Rectal smooth muscle tissue (tissue), 1 donor: Measurements from ENCODE around the gene CDH11.

ENCODE experiments used
- H3K27ac ChIP-seq: one replicate; pipeline ENCODE4 v1.7.0; 2013; ENCODE audit warnings: low read depth, low read length, inconsistent platforms
- H3K27me3 ChIP-seq: one replicate; pipeline ENCODE4 v1.7.0; 2013; ENCODE audit warnings: low read length; ENCODE audit not compliant: control insufficient read depth, insufficient read depth
- H3K36me3 ChIP-seq: one replicate; pipeline ENCODE4 v1.7.0; 2013; ENCODE audit warnings: low read length; ENCODE audit not compliant: control insufficient read depth, insufficient read depth
- H3K4me1 ChIP-seq: one replicate; pipeline ENCODE4 v1.7.0; 2013; ENCODE audit warnings: low read length; ENCODE audit not compliant: control insufficient read depth, insufficient read depth
- H3K4me3 ChIP-seq: one replicate; pipeline ENCODE4 v1.7.0; 2013; ENCODE audit warnings: low read length
- H3K9ac ChIP-seq: one replicate; pipeline ENCODE4 v1.7.0; 2013; ENCODE audit warnings: low read length

CDH11 gene, protein sequence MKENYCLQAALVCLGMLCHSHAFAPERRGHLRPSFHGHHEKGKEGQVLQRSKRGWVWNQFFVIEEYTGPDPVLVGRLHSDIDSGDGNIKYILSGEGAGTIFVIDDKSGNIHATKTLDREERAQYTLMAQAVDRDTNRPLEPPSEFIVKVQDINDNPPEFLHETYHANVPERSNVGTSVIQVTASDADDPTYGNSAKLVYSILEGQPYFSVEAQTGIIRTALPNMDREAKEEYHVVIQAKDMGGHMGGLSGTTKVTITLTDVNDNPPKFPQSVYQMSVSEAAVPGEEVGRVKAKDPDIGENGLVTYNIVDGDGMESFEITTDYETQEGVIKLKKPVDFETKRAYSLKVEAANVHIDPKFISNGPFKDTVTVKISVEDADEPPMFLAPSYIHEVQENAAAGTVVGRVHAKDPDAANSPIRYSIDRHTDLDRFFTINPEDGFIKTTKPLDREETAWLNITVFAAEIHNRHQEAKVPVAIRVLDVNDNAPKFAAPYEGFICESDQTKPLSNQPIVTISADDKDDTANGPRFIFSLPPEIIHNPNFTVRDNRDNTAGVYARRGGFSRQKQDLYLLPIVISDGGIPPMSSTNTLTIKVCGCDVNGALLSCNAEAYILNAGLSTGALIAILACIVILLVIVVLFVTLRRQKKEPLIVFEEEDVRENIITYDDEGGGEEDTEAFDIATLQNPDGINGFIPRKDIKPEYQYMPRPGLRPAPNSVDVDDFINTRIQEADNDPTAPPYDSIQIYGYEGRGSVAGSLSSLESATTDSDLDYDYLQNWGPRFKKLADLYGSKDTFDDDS

DNA sequence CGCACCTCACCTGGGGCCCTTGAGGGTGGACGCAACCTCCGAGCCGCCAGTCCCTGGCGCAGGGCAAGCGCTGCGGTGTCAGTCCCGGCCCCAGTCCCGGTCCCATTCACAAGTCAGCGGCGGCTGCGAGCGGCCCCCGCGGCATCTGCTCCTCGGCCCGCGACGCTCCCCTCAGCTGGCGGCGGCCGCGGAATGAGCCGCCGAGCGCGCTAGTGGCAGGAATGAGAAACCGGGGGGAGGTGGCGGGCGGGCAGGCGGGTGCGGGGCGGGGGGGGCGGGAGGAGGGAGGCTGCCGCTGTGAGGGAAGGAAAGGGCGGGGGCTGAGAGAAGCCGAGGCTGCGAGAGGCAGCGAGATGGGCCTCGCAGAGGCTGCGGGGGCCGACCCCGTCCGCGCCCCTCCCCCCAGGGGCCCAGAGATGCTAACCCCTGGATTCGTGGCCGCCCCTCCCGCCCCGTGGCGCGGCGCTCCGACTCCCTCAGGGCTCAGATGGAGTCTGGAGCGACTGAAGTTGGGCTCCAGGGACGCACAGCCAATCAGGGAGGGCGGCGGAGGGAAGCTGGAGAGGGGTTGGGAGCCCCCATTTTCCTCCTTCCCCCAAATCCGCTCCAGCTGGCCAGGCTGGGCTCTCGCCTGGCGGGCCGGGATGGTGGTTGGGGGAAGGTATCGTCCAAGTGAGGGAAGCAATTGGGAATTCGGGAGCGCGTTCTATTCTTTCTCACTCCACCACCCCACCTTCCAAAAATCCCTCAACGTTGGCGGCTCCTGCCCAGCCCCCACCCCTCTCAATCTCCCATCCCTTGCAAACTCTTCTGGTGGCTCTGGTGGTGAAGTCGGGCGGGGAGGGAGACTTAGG is at the start of gene CDH11:
Gene CDH11, minus strand, starts transcription at position 194 of the 854 bp plus-strand sequence. CDS start 117,194 bp downstream, outside the sequence.
- H3K9ac ChIP-seq, result peak within 1 kb of the TSS; percentile 32
- H3K27me3 ChIP-seq, result peaks cover 3% of the 10 kb centered on the region
- H3K4me3 ChIP-seq, result peak within 1 kb of the TSS; percentile 77
- H3K4me1 ChIP-seq, result peaks cover 10% of the 10 kb centered on the region
- H3K27ac ChIP-seq, result peak within 1 kb of the TSS; percentile 90
- no peaks in the 10 kb centered on the region for H3K36me3 ChIP-seq

DNA sequence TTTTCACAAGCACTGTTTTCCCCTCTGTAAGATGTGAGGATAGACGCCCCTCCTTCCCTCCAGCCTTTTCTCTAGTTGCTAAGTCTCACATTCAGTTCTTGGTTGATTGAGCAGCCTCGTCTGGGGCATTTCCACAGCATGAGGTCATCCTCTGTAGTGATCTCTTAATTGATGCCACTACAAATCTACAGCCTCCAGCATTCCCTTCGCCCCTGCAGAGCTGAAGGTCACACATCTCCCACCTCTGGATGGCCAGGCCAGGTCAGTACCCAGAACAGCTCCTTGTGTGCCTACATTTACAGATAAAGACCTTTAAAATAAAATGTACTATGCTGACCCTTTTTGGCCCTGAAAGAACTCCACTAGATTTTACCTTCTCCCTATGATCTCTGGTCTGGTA is 32.5 kb upstream of the CDH11 start:
- Histone ChIP-seq H3K9ac (no peak overlapping the region), H3K4me3 (no peak overlapping the region), H3K4me1 (no peaks in the 10 kb centered on the region), H3K27ac (no peak overlapping the region), H3K36me3 (no peaks in the 10 kb centered on the region), H3K27me3 (no peaks in the 10 kb centered on the region)

DNA sequence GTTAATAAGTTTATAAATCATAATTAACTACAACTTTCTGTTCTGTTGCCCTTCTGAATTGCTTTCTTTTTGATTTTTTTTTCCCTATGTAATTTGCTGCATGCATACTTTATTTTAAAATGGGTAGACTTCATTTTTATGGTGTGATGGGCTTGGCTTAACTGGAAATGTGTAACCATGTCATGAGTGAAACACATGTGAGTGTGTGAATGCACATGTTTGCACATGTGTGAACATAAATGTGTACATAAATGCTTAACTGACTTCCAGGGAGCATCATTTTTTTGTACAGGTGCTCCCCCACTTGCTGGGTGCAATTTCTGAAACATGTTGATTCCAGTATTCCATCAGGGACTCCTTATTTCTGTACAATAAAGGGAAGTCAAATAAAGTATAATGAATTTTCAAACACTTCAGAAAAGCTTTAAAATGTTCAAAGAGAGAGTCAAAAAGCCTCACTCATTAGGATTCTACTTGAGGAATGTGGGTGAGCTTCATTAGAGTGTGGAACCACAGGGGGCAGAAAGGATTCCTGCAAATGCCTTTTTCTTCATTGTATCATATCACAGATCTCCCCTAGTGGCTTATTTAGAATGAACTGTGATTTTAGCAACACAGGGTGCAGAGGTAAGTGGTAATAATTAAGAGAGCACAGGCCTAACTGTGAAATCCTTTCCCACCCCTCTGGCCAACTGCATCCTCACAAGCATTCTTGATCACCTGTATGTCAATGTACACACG is 31.7 kb upstream of the CDH11 start:
- no peak overlapping the region for H3K27ac ChIP-seq
- H3K4me3 ChIP-seq, result no peak overlapping the region
- H3K36me3 ChIP-seq, result no peaks in the 10 kb centered on the region
- H3K4me1 ChIP-seq, result no peaks in the 10 kb centered on the region
- no peaks in the 10 kb centered on the region for H3K27me3 ChIP-seq
- H3K9ac ChIP-seq, result no peak overlapping the region

DNA sequence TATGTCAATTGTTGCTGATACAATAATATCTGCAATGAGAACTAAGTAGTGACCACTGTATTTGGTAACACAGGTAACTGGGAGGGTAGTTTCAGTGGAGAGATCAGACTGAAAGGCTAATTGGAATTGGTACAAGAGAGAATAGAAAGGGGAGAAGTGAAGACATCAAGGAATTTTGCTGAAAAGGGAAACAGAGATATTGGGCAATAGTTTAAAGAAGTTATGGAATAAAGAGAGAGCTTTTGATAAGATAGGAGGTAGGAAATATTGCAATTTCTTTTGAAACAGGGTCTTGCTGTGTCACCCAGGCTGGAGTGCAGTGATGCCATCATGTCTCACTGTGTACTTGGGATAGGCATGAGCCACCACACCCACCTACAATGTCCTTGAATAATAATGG is 26.9 kb upstream of the CDH11 start:
- no peaks in the 10 kb centered on the region for H3K4me1 ChIP-seq
- H3K27me3 ChIP-seq, result no peaks in the 10 kb centered on the region
- no peaks in the 10 kb centered on the region for H3K36me3 ChIP-seq
- H3K4me3 ChIP-seq, result no peak overlapping the region
- H3K27ac ChIP-seq, result no peak overlapping the region
- H3K9ac ChIP-seq, result no peak overlapping the region

DNA sequence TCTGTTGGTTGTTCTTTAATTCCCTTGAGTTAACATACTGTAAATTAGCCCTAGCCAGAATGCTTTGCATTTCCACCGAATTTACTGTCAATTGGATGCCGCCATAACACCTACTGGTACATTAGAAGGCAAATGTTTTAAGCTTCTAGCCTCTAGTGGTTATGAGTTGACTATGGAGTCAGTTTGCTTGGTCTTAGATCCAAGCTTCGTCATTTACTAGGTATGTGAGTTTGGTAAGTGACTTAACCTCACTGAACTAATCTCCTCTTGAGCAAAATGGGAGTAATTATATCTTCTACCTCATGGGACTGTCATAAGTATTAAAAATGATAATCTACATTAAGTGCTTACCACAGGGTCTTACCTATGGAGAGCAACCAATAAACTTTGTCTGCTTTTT is 20.4 kb upstream of the CDH11 start:
- Histone ChIP-seq H3K36me3 (no peaks in the 10 kb centered on the region), H3K4me3 (no peak overlapping the region)

DNA sequence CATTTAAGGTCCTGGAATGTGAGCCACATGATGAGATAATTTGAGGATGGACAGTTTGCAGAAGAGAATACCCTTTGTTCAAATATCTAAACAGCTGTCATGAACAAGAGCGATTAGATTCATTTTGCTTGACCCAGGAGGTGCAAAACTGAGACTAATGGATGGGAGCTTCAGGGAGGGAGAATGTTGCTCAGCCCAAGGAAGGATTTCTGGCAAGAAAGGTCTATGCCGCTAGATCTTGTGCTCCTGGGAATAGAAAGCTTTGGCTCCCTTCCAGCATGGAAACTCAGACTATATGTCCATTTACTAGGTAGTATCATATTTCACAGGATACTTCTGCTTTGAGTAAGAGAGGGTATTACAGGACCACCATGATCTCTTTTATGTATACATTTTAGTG is 14.8 kb upstream of the CDH11 start:
- no peak overlapping the region for H3K4me3 ChIP-seq
- H3K9ac ChIP-seq, result no peak overlapping the region
- H3K27ac ChIP-seq, result no peak overlapping the region
- no peaks in the 10 kb centered on the region for H3K36me3 ChIP-seq
- H3K4me1 ChIP-seq, result no peaks in the 10 kb centered on the region
- H3K27me3 ChIP-seq, result no peaks in the 10 kb centered on the region

More for the DNA sequence above, 20.4 kb upstream of the CDH11 start:
- Histone ChIP-seq H3K4me1 (no peaks in the 10 kb centered on the region), H3K27ac (no peak overlapping the region), H3K27me3 (no peaks in the 10 kb centered on the region), H3K9ac (no peak overlapping the region)

DNA sequence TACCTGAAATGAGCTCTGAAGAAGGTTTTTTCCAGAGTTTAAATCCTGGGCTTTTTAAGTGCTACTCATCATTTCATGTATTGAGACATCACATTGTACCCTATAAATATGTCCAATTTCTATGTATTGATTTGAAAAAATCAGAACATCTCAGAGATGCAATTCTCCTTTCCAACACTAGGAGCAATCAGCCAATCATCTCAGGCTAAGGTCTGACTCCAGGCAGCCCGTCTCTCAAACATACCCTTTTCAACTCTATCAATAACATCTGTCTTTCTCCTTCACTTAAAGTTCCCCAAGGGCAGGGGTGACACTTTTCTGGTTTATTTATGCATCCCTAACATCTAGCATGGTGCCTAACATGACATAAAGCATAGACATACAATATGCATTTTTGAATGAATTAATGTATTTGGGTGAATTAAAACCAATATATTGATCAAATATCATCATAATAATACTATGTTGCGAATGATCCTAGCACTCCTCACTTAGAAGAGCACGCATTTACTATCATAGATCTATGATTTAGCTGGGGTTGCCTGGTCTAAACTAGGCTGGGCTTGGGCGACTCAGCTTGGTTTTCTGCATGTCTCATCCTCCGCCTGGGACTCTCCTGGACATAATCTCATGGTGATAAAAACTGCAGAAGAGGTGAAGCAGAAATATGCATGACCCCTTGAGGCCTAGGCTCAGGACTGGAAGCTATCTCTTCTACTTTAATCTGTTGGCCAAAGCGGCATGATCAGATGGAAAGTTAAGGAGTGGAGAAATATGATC is 5.2 kb upstream of the CDH11 start:
- H3K4me3 ChIP-seq, result no peak overlapping the region
- H3K36me3 ChIP-seq, result no peaks in the 10 kb centered on the region
- no peak overlapping the region for H3K27ac ChIP-seq
- no peaks in the 10 kb centered on the region for H3K4me1 ChIP-seq
- H3K27me3 ChIP-seq, result peaks cover 3% of the 10 kb centered on the region
- no peak overlapping the region for H3K9ac ChIP-seq

DNA sequence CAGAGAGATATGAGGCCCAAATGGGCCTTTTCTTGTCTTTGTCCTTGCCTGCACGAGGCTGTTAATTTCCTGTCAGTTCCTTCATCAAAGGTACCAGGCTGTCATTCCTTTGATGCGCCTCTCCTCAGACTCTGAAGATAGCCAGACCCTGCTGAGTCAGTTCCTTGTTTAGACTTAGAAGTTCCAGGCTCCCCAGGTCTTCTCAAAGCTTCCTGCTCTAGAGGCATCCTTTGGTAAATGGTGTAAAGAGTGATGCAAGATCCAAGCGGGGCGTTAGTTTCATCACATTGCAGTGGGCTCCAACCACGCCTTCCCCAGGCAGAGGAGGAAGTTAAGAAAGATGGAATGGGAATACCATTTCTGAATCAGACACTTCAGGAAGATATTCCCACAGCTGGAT is 4.0 kb upstream of the CDH11 start:
- Histone ChIP-seq H3K27ac (no peak overlapping the region), H3K27me3 (peaks cover 3% of the 10 kb centered on the region), H3K4me3 (no peak overlapping the region), H3K9ac (no peak overlapping the region), H3K4me1 (no peaks in the 10 kb centered on the region), H3K36me3 (no peaks in the 10 kb centered on the region)

DNA sequence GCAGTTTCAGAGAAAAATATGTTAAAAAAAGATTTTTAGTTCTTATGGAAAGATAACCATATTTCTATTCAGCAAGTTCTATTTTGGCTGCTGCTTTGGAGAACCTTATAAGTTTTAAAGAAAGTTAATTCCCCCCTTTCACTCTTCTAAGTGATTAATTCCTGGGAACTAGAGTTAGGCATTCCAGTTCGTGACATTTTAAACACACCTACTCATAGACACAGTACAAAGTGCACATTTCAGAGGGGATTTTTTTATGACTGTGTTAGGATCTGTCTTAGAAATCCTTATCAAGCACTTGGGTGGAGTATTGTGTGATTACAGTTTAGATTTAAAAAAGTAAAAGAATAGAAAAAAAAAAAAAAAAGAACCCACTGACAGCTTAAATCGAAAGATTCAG is 3.5 kb upstream of the CDH11 start:
- Histone ChIP-seq H3K27ac (no peak overlapping the region), H3K36me3 (no peaks in the 10 kb centered on the region), H3K27me3 (peaks cover 3% of the 10 kb centered on the region), H3K9ac (no peak overlapping the region), H3K4me1 (no peaks in the 10 kb centered on the region), H3K4me3 (no peak overlapping the region)

DNA sequence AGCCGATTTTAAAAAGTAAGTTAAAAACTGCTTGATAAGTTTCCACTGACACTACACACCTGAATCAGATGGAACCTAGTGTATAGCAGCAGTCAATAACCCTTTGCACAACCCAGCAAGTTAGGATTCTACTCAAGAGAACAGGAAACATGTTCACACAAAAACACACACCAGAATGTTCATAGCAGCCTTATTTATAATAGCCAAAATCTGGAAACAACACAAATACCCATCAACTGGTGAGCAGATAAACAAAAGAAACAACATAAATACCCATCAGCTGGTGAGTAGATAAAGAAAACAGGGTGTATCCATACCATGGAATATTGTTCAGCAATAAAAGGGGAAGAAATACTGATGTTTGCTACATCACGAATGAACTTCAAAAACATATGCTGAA is 2.7 kb upstream of the CDH11 start:
- Histone ChIP-seq H3K9ac (no peak overlapping the region), H3K4me3 (no peak overlapping the region), H3K4me1 (peaks cover 2% of the 10 kb centered on the region), H3K27ac (no peak overlapping the region), H3K36me3 (no peaks in the 10 kb centered on the region), H3K27me3 (peaks cover 3% of the 10 kb centered on the region)

DNA sequence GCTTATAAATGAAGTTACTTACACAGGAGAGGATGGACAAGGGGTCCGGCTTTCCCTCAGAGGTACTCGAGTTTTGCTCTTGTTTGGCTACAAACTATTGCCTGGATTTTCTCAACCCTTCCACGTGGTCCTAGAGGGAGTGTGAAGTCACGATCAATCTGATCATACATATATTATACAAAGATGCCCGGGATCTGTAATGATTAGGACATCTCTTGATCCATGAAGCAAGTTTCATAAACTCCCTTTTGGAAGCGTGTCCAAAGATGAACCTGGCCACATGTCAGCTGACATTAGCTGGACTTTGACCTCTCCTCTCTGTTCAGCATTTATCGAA is 2.3 kb upstream of the CDH11 start:
- peak overlapping the region; percentile 66 for H3K4me3 ChIP-seq
- peaks cover 3% of the 10 kb centered on the region for H3K27me3 ChIP-seq
- H3K4me1 ChIP-seq, result peaks cover 2% of the 10 kb centered on the region
- H3K9ac ChIP-seq, result no peak overlapping the region
- H3K27ac ChIP-seq, result no peak overlapping the region
- no peaks in the 10 kb centered on the region for H3K36me3 ChIP-seq
